ENCODE measurements around the gene DNAH8.
"Not testable (repeated sequence)": the region's sequence is repeated elsewhere in the genome, so short reads cannot be mapped to it uniquely, and the experiment has no call there.

The DNAH8 gene

GRCh38 chr6:38915205-38915925, 200.3 kb downstream of the DNAH8 start:
- Histone ChIP-seq H3K27ac (ENCODE audit: low read depth, low read length) (no peak overlapping the region), H3K27me3 (ENCODE audit: low read length) (no peaks in the 10 kb centered on the region), H3K9me3 (ENCODE audit: insufficient read depth, low read length) (no peaks in the 10 kb centered on the region), H3K79me2 (ENCODE audit: insufficient read depth, low read length) (no peaks in the 10 kb centered on the region), H3K4me3 (ENCODE audit: insufficient read depth, low read length, poor library complexity, severe bottlenecking) (no peak overlapping the region), H3K9me2 (replicated peaks; ENCODE audit: insufficient read depth, low read length) (no peaks in the 10 kb centered on the region), H3K4me2 (ENCODE audit: low read depth, low read length, poor library complexity, severe bottlenecking) (no peak overlapping the region), H2AFZ (ENCODE audit: low read depth, low read length, severe bottlenecking) (no peak overlapping the region), H3K9ac (ENCODE audit: low read length) (no peak overlapping the region), H3K36me3 (ENCODE audit: low read length) (no peaks in the 10 kb centered on the region), H4K20me1 (ENCODE audit: low read depth, low read length) (no peaks in the 10 kb centered on the region), H3F3A (ENCODE audit: insufficient read depth) (no peaks in the 10 kb centered on the region)
- TF ChIP-seq EZH2phosphoT487 (conservative IDR thresholded peaks at IDR 0.05; ENCODE audit: low read length) = no peak
- TF ChIP-seq, protein P1, sequence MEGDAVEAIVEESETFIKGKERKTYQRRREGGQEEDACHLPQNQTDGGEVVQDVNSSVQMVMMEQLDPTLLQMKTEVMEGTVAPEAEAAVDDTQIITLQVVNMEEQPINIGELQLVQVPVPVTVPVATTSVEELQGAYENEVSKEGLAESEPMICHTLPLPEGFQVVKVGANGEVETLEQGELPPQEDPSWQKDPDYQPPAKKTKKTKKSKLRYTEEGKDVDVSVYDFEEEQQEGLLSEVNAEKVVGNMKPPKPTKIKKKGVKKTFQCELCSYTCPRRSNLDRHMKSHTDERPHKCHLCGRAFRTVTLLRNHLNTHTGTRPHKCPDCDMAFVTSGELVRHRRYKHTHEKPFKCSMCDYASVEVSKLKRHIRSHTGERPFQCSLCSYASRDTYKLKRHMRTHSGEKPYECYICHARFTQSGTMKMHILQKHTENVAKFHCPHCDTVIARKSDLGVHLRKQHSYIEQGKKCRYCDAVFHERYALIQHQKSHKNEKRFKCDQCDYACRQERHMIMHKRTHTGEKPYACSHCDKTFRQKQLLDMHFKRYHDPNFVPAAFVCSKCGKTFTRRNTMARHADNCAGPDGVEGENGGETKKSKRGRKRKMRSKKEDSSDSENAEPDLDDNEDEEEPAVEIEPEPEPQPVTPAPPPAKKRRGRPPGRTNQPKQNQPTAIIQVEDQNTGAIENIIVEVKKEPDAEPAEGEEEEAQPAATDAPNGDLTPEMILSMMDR (IDR thresholded peaks at IDR 0.05; ENCODE audit: insufficient read depth, low read length, poor library complexity, severe bottlenecking) = no peak

DNA sequence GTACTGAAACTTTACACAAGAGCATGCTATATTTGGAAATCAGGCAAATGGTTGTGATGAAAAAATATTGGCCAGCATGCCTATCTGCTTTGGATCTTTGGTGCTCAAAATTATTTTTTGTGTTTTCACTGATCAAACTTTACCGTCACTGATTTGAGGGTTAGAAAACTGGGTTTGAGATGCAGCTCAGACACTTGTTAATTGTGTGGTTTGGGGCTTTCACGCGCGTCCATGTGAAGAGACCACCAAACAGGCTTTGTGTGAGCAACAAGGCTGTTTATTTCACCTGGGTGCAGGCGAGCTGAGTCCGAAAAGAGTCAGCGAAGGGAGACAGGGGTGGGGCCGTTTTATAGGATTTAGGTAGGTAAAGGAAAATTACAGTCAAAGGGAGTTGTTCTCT, 206.4 kb downstream of the DNAH8 start:
- H3K36me3 ChIP-seq (ENCODE audit: low read length); H3F3A ChIP-seq (ENCODE audit: insufficient read depth); H3K27me3 ChIP-seq (ENCODE audit: low read length); H2AFZ ChIP-seq (ENCODE audit: low read depth, low read length, severe bottlenecking); H3K9ac ChIP-seq (ENCODE audit: low read length); H3K9me3 ChIP-seq (ENCODE audit: insufficient read depth, low read length); H3K79me2 ChIP-seq (ENCODE audit: insufficient read depth, low read length); H3K4me2 ChIP-seq (ENCODE audit: low read depth, low read length, poor library complexity, severe bottlenecking); H3K27ac ChIP-seq (ENCODE audit: low read depth, low read length); H4K20me1 ChIP-seq (ENCODE audit: low read depth, low read length); H3K9me2 ChIP-seq (replicated peaks; ENCODE audit: insufficient read depth, low read length); H3K4me3 ChIP-seq (ENCODE audit: insufficient read depth, low read length, poor library complexity, severe bottlenecking): not testable (repeated sequence)

DNA sequence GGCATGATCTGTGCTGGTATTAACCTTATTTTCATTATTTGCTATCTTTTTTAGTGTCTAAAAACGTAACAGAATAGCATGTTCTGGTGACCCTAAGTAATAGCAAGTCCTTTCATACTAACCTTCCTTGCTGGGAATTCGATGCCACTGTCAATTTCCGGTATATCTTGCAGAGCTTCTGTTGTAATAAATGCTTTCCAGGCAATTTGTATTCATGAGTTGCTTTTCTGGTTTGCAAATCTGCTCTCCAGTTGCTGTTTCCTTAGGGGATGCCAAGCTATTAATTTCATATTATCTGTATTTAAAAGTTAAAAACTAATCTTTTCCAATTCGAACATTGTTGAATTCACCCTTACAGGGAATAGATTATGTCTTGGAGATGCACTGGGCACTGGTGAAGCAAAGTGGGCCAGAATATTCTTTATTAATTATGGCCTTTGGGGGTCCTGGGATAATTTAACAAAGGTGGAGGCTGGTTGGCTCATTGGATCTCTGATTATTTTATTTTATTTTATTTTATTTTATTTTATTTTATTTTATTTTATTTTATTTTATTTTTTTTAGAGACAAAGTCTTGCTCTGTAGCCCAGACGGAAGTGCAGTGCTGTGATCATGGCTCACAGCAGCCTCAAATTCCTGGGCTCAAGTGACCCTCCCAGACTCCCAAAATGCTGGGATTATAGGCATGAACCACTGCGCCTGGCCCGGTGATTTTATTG, 209.8 kb downstream of the DNAH8 start:
- no peaks in the 10 kb centered on the region for H3K79me2 ChIP-seq (ENCODE audit: insufficient read depth, low read length)
- no peaks in the 10 kb centered on the region for H4K20me1 ChIP-seq (ENCODE audit: low read depth, low read length)
- H3K9me2 ChIP-seq (replicated peaks; ENCODE audit: insufficient read depth, low read length) = no peaks in the 10 kb centered on the region
- no peaks in the 10 kb centered on the region for H3K27me3 ChIP-seq (ENCODE audit: low read length)
- no peak overlapping the region for H2AFZ ChIP-seq (ENCODE audit: low read depth, low read length, severe bottlenecking)
- H3K27ac ChIP-seq (ENCODE audit: low read depth, low read length) = no peak overlapping the region
- no peaks in the 10 kb centered on the region for H3F3A ChIP-seq (ENCODE audit: insufficient read depth)
- H3K9me3 ChIP-seq (ENCODE audit: insufficient read depth, low read length) = no peaks in the 10 kb centered on the region
- no peak overlapping the region for H3K4me2 ChIP-seq (ENCODE audit: low read depth, low read length, poor library complexity, severe bottlenecking)
- no peak overlapping the region for H3K4me3 ChIP-seq (ENCODE audit: insufficient read depth, low read length, poor library complexity, severe bottlenecking)
- H3K36me3 ChIP-seq (ENCODE audit: low read length) = no peaks in the 10 kb centered on the region
- TF ChIP-seq, protein P1 (IDR thresholded peaks at IDR 0.05; ENCODE audit: insufficient read depth, low read length, poor library complexity, severe bottlenecking) = no peak
- no peak for TF ChIP-seq EZH2phosphoT487 (conservative IDR thresholded peaks at IDR 0.05; ENCODE audit: low read length)
- H3K9ac ChIP-seq (ENCODE audit: low read length) = no peak overlapping the region

GRCh38 chr6:38929560-38929959, 214.4 kb downstream of the DNAH8 start:
- TF ChIP-seq, protein P1 (IDR thresholded peaks at IDR 0.05; ENCODE audit: insufficient read depth, low read length, poor library complexity, severe bottlenecking) = no peak
- TF ChIP-seq EZH2phosphoT487 (conservative IDR thresholded peaks at IDR 0.05; ENCODE audit: low read length) = no peak
- no peaks in the 10 kb centered on the region for H3K36me3 ChIP-seq (ENCODE audit: low read length)
- H3K27ac ChIP-seq (ENCODE audit: low read depth, low read length) = no peak overlapping the region
- H3K4me3 ChIP-seq (ENCODE audit: insufficient read depth, low read length, poor library complexity, severe bottlenecking) = no peak overlapping the region
- no peaks in the 10 kb centered on the region for H3K9me2 ChIP-seq (replicated peaks; ENCODE audit: insufficient read depth, low read length)
- no peaks in the 10 kb centered on the region for H3F3A ChIP-seq (ENCODE audit: insufficient read depth)
- no peaks in the 10 kb centered on the region for H4K20me1 ChIP-seq (ENCODE audit: low read depth, low read length)
- no peaks in the 10 kb centered on the region for H3K79me2 ChIP-seq (ENCODE audit: insufficient read depth, low read length)
- H2AFZ ChIP-seq (ENCODE audit: low read depth, low read length, severe bottlenecking) = no peak overlapping the region
- H3K27me3 ChIP-seq (ENCODE audit: low read length) = no peaks in the 10 kb centered on the region; the same call in 1 of the 2 replicates
- H3K4me2 ChIP-seq (ENCODE audit: low read depth, low read length, poor library complexity, severe bottlenecking) = no peak overlapping the region
- H3K9ac ChIP-seq (ENCODE audit: low read length) = no peak overlapping the region
- H3K9me3 ChIP-seq (ENCODE audit: insufficient read depth, low read length) = no peaks in the 10 kb centered on the region

Data from SU-DHL-6 (cell line).